ENCODE results near the gene CTDSPL.

GRCh38 chr3:38009807-38010591 lies 148.3 kb downstream of the CTDSPL start:
- TF ChIP-seq CTCF (IDR thresholded peaks at IDR 0.05) (no peak), EP300 (IDR thresholded peaks at IDR 0.05; ENCODE audit: low read depth) (no peak), POLR2A (IDR thresholded peaks at IDR 0.05) (peak; percentile 14)
